ENCODE data around the gene RNF113B.

The RNF113B gene

GRCh38 chr13:98156259-98156658 is 20.8 kb downstream of the RNF113B start:
- Histone ChIP-seq H3K9me3 (ENCODE audit: control insufficient read depth, insufficient read depth, low read length) (no peaks in the 10 kb centered on the region), H3K9ac (ENCODE audit: low read depth, low read length) (no peak overlapping the region), H3K4me1 (ENCODE audit: control insufficient read depth, insufficient read depth, low read length) (peaks cover 24% of the 10 kb centered on the region), H3K27ac (ENCODE audit: low read depth, low read length) (no peak overlapping the region), H3K36me3 (ENCODE audit: control insufficient read depth, insufficient read depth, low read length) (no peaks in the 10 kb centered on the region), H3K27me3 (ENCODE audit: control insufficient read depth, insufficient read depth, low read length) (no peaks in the 10 kb centered on the region), H3K4me3 (ENCODE audit: low read depth, low read length) (no peak overlapping the region)

- H3K4me3 ChIP-seq (ENCODE audit: low read depth, low read length) = no peak overlapping the region
- H3K36me3 ChIP-seq (ENCODE audit: control insufficient read depth, insufficient read depth, low read length) = no peaks in the 10 kb centered on the region
- no peak overlapping the region for H3K9ac ChIP-seq (ENCODE audit: low read depth, low read length)
- H3K27me3 ChIP-seq (ENCODE audit: control insufficient read depth, insufficient read depth, low read length) = no peaks in the 10 kb centered on the region
- H3K9me3 ChIP-seq (ENCODE audit: control insufficient read depth, insufficient read depth, low read length) = no peaks in the 10 kb centered on the region
- peaks cover 24% of the 10 kb centered on the region for H3K4me1 ChIP-seq (ENCODE audit: control insufficient read depth, insufficient read depth, low read length)
- no peak overlapping the region for H3K27ac ChIP-seq (ENCODE audit: low read depth, low read length)
Measured at GRCh38 chr13:98155475-98156109, 21.5 kb downstream of the RNF113B start.

GRCh38 chr13:98150832-98151479 is 26.1 kb downstream of the RNF113B start:
- peaks cover 14% of the 10 kb centered on the region for H3K4me1 ChIP-seq (ENCODE audit: control insufficient read depth, insufficient read depth, low read length)
- no peak overlapping the region for H3K27ac ChIP-seq (ENCODE audit: low read depth, low read length)
- no peaks in the 10 kb centered on the region for H3K36me3 ChIP-seq (ENCODE audit: control insufficient read depth, insufficient read depth, low read length)
- no peak overlapping the region for H3K9ac ChIP-seq (ENCODE audit: low read depth, low read length)
- no peaks in the 10 kb centered on the region for H3K9me3 ChIP-seq (ENCODE audit: control insufficient read depth, insufficient read depth, low read length)
- H3K4me3 ChIP-seq (ENCODE audit: low read depth, low read length) = no peak overlapping the region
- H3K27me3 ChIP-seq (ENCODE audit: control insufficient read depth, insufficient read depth, low read length) = no peaks in the 10 kb centered on the region

GRCh38 chr13:98147521-98147920 is 29.5 kb downstream of the RNF113B start:
- H3K27ac ChIP-seq (ENCODE audit: low read depth, low read length) = no peak overlapping the region
- peaks cover 11% of the 10 kb centered on the region for H3K27me3 ChIP-seq (ENCODE audit: control insufficient read depth, insufficient read depth, low read length)
- no peaks in the 10 kb centered on the region for H3K9me3 ChIP-seq (ENCODE audit: control insufficient read depth, insufficient read depth, low read length)
- peaks cover 29% of the 10 kb centered on the region for H3K4me1 ChIP-seq (ENCODE audit: control insufficient read depth, insufficient read depth, low read length)
- no peaks in the 10 kb centered on the region for H3K36me3 ChIP-seq (ENCODE audit: control insufficient read depth, insufficient read depth, low read length)
- H3K4me3 ChIP-seq (ENCODE audit: low read depth, low read length) = no peak overlapping the region
- H3K9ac ChIP-seq (ENCODE audit: low read depth, low read length) = no peak overlapping the region

GRCh38 chr13:98144801-98145350 is 32.2 kb downstream of the RNF113B start:
- peaks cover 35% of the 10 kb centered on the region for H3K4me1 ChIP-seq (ENCODE audit: control insufficient read depth, insufficient read depth, low read length)
- H3K36me3 ChIP-seq (ENCODE audit: control insufficient read depth, insufficient read depth, low read length) = no peaks in the 10 kb centered on the region
- H3K9ac ChIP-seq (ENCODE audit: low read depth, low read length) = no peak overlapping the region; the same call in 1 of the 2 replicates
- H3K4me3 ChIP-seq (ENCODE audit: low read depth, low read length) = peak overlapping the region; percentile 79
- H3K27me3 ChIP-seq (ENCODE audit: control insufficient read depth, insufficient read depth, low read length) = peaks cover 26% of the 10 kb centered on the region
- no peak overlapping the region for H3K27ac ChIP-seq (ENCODE audit: low read depth, low read length)
- H3K9me3 ChIP-seq (ENCODE audit: control insufficient read depth, insufficient read depth, low read length) = no peaks in the 10 kb centered on the region

- H3K4me3 ChIP-seq (ENCODE audit: low read depth, low read length) = peak overlapping the region; percentile 79
- H3K4me1 ChIP-seq (ENCODE audit: control insufficient read depth, insufficient read depth, low read length) = peaks cover 35% of the 10 kb centered on the region
- peak overlapping the region; percentile 47 for H3K27ac ChIP-seq (ENCODE audit: low read depth, low read length)
Measured at GRCh38 chr13:98144027-98144741, 32.9 kb downstream of the RNF113B start.

GRCh38 chr13:98143601-98144026 is 33.5 kb downstream of the RNF113B start:
- Histone ChIP-seq H3K4me1 (ENCODE audit: control insufficient read depth, insufficient read depth, low read length) (peaks cover 35% of the 10 kb centered on the region), H3K9ac (ENCODE audit: low read depth, low read length) (peak overlapping the region; percentile 56), H3K36me3 (ENCODE audit: control insufficient read depth, insufficient read depth, low read length) (no peaks in the 10 kb centered on the region), H3K27ac (ENCODE audit: low read depth, low read length) (peak overlapping the region; percentile 47), H3K9me3 (ENCODE audit: control insufficient read depth, insufficient read depth, low read length) (no peaks in the 10 kb centered on the region), H3K4me3 (ENCODE audit: low read depth, low read length) (peak overlapping the region; percentile 79), H3K27me3 (ENCODE audit: control insufficient read depth, insufficient read depth, low read length) (peaks cover 26% of the 10 kb centered on the region)

More at GRCh38 chr13:98144027-98144741, 32.9 kb downstream of the RNF113B start:
- Histone ChIP-seq H3K9me3 (ENCODE audit: control insufficient read depth, insufficient read depth, low read length) (no peaks in the 10 kb centered on the region), H3K9ac (ENCODE audit: low read depth, low read length) (peak overlapping the region; percentile 56), H3K36me3 (ENCODE audit: control insufficient read depth, insufficient read depth, low read length) (no peaks in the 10 kb centered on the region), H3K27me3 (ENCODE audit: control insufficient read depth, insufficient read depth, low read length) (peaks cover 26% of the 10 kb centered on the region)

- Histone ChIP-seq H3K27ac (ENCODE audit: low read depth, low read length) (peak overlapping the region; percentile 47), H3K9ac (ENCODE audit: low read depth, low read length) (no peak overlapping the region; the same call in 1 of the 2 replicates), H3K36me3 (ENCODE audit: control insufficient read depth, insufficient read depth, low read length) (no peaks in the 10 kb centered on the region), H3K27me3 (ENCODE audit: control insufficient read depth, insufficient read depth, low read length) (peaks cover 26% of the 10 kb centered on the region), H3K4me1 (ENCODE audit: control insufficient read depth, insufficient read depth, low read length) (peaks cover 35% of the 10 kb centered on the region), H3K9me3 (ENCODE audit: control insufficient read depth, insufficient read depth, low read length) (no peaks in the 10 kb centered on the region), H3K4me3 (ENCODE audit: low read depth, low read length) (peak overlapping the region; percentile 79; the same call in 1 of the 2 replicates)
Measured at GRCh38 chr13:98143157-98143553, 33.9 kb downstream of the RNF113B start.

GRCh38 chr13:98142380-98143156 is 34.5 kb downstream of the RNF113B start, which contains the start of gene FARP1:
Gene FARP1, plus strand, starts transcription at chr13:98143094. Its CDS starts 70,149 bp downstream, at chr13:98213243.
- peaks cover 33% of the 10 kb centered on the region for H3K4me1 ChIP-seq (ENCODE audit: control insufficient read depth, insufficient read depth, low read length)
- H3K4me3 ChIP-seq (ENCODE audit: low read depth, low read length) = peak within 1 kb of the TSS; percentile 79
- H3K9ac ChIP-seq (ENCODE audit: low read depth, low read length) = peak within 1 kb of the TSS; percentile 60
- H3K9me3 ChIP-seq (ENCODE audit: control insufficient read depth, insufficient read depth, low read length) = no peaks in the 10 kb centered on the region
- peak within 1 kb of the TSS; percentile 47 for H3K27ac ChIP-seq (ENCODE audit: low read depth, low read length)
- no peaks in the 10 kb centered on the region for H3K36me3 ChIP-seq (ENCODE audit: control insufficient read depth, insufficient read depth, low read length)
- H3K27me3 ChIP-seq (ENCODE audit: control insufficient read depth, insufficient read depth, low read length) = peaks cover 26% of the 10 kb centered on the region

Data from HUES48 (cell line).